Ascending aorta (tissue), 2 donors: ENCODE results near the gene CNOT2. TPM values are rescaled to one million over a fixed set of nuclear protein-coding genes. Genes with fewer than 3 reads are reported as not detected.
A peak's percentile ranks its signal among the peaks of the same experiment; 100 is the strongest.

ENCODE experiments used
- DNase-seq, 2 donors: peaks; one replicate each; pipeline ENCODE4 v3.0.0-alpha.2; 2019; ENCODE audit warnings: low spot score in 2 of 2
- H3K27ac ChIP-seq, 2 donors: fragments of 200-600 bp; sonication (generic); one replicate each; pipeline ENCODE4 v1.5.1; 2016 to 2017; ENCODE audit warnings: mild to moderate bottlenecking in 1 of 2
- H3K27me3 ChIP-seq: fragments of 200-600 bp; sonication (generic); one replicate; pipeline ENCODE4 v1.5.1; 2017
- H3K36me3 ChIP-seq, 2 donors: fragments of 200-600 bp; sonication (generic); one replicate each; pipeline ENCODE4 v1.5.1; 2016
- H3K4me1 ChIP-seq, 2 donors: fragments of 200-600 bp; sonication (generic); one replicate each; pipeline ENCODE4 v1.5.1; 2016 to 2017; ENCODE audit warnings: mild to moderate bottlenecking in 1 of 2
- H3K4me3 ChIP-seq, 2 donors: fragments of 200-600 bp; sonication (generic); one replicate each; pipeline ENCODE4 v1.5.1; 2016 to 2017; ENCODE audit warnings: mild to moderate bottlenecking in 1 of 2
- H3K9me3 ChIP-seq, 2 donors: fragments of 200-600 bp; sonication (generic); one replicate each; pipeline ENCODE4 v1.5.1; 2016
- CTCF ChIP-seq, 3 experiments: fragments of 200-600 bp in 2 of 3; fragments of 450-650 bp in 1 of 3; sonication (generic) in 2 of 3; IDR thresholded peaks; one replicate each; pipeline ENCODE4 v1.5.1; 2016 to 2019; ENCODE audit warnings: antibody characterized with exemption in 3 of 3, mild to moderate bottlenecking in 1 of 3, moderate library complexity in 1 of 3
- intact Hi-C: fragments of 100-400 bp; cut with DNase I; formaldehyde crosslinking; loops from one replicate; pipeline ENCODE4 v1.15.1; 2023
- total RNA-seq: library from RNA; depleted of rRNA; stranded (reverse); fragments of >200 nt; gene quantifications from one replicate; pipeline ENCODE4 v1.1.0, GENCODE V29; 2016

CNOT2 gene
- total RNA-seq = 71.7 TPM

- intact Hi-C loops = loop anchor here (2.0 to 10.0 kb wide), 9 partner anchors 124 to 1594 kb away; partner anchors contain the start of genes KCNMB4, RAB21, RAB3IP and TBC1D15
- H3K36me3 ChIP-seq = peaks cover 0 to 13% of the 10 kb centered on the region in 2 donors
- peak within 1 kb of the TSS; percentile 97 to 98 for H3K27ac ChIP-seq
- peaks cover 5 to 29% of the 10 kb centered on the region in 2 donors for H3K4me1 ChIP-seq
- peak within 1 kb of the TSS; percentile 89 to 92 for H3K4me3 ChIP-seq
- no peak for TF ChIP-seq CTCF (IDR thresholded peaks at IDR 0.05)
- peak; percentile 70 to 94 for DNase-seq
- no peaks in the 10 kb centered on the region for H3K9me3 ChIP-seq
- no peaks in the 10 kb centered on the region for H3K27me3 ChIP-seq
Observed at GRCh38 chr12:70242695-70243509, at the start of gene CNOT2. Gene CNOT2 (plus strand): TSS chr12:70243433. CDS start chr12:70278227, 34,794 bp downstream.

GRCh38 chr12:70194076-70194475, 49.2 kb upstream of the CNOT2 start:
- intact Hi-C loops = no loop called here
- Histone ChIP-seq H3K4me1 (no peaks in the 10 kb centered on the region), H3K27ac (no peak overlapping the region), H3K27me3 (no peaks in the 10 kb centered on the region), H3K36me3 (no peaks in the 10 kb centered on the region), H3K4me3 (no peak overlapping the region), H3K9me3 (no peaks in the 10 kb centered on the region)
- no peak for DNase-seq
- TF ChIP-seq CTCF (IDR thresholded peaks at IDR 0.05) = no peak

GRCh38 chr12:70196811-70197281, 46.4 kb upstream of the CNOT2 start:
- TF ChIP-seq CTCF (IDR thresholded peaks at IDR 0.05) = no peak
- Histone ChIP-seq H3K36me3 (no peaks in the 10 kb centered on the region), H3K4me1 (no peaks in the 10 kb centered on the region), H3K27me3 (no peaks in the 10 kb centered on the region), H3K4me3 (no peak overlapping the region), H3K27ac (no peak overlapping the region), H3K9me3 (no peaks in the 10 kb centered on the region)
- no peak for DNase-seq
- intact Hi-C loops = no loop called here

- intact Hi-C loops = no loop called here
- Histone ChIP-seq H3K4me3 (no peak overlapping the region), H3K27me3 (no peaks in the 10 kb centered on the region), H3K9me3 (no peaks in the 10 kb centered on the region), H3K27ac (no peak overlapping the region), H3K36me3 (no peaks in the 10 kb centered on the region), H3K4me1 (no peaks in the 10 kb centered on the region)
- no peak for TF ChIP-seq CTCF (IDR thresholded peaks at IDR 0.05)
- DNase-seq = no peak
Observed at GRCh38 chr12:70197345-70197744, 45.9 kb upstream of the CNOT2 start.

GRCh38 chr12:70213707-70214106, 29.5 kb upstream of the CNOT2 start:
- DNase-seq = no peak
- TF ChIP-seq CTCF (IDR thresholded peaks at IDR 0.05) = no peak
- peaks cover 20 to 77% of the 10 kb centered on the region in 2 donors for H3K9me3 ChIP-seq
- no peak overlapping the region for H3K4me3 ChIP-seq
- peaks cover 0 to 5% of the 10 kb centered on the region in 2 donors for H3K36me3 ChIP-seq
- no peaks in the 10 kb centered on the region for H3K27me3 ChIP-seq
- no peak overlapping the region for H3K27ac ChIP-seq
- no peaks in the 10 kb centered on the region for H3K4me1 ChIP-seq
- intact Hi-C loops = no loop called here
